GM19372 (cell line): ENCODE results near the gene PRDM9.
"Not testable (repeated sequence)": the region's sequence is repeated elsewhere in the genome, so short reads cannot be mapped to it uniquely, and the experiment has no call there.

Experiments used
- ATAC-seq: cut with Tn5 transposase; IDR thresholded peaks from one replicate; pipeline ENCODE4 v1.9.1; 2021; ENCODE audit warnings: mild to moderate bottlenecking, low read depth, moderate library complexity; ENCODE audit not compliant: unreplicated experiment

PRDM9 gene

GRCh38 chr5:23526616-23527015, 19.2 kb downstream of the PRDM9 start:
- ATAC-seq: not testable (repeated sequence)

- not testable (repeated sequence) for ATAC-seq
Measured at GRCh38 chr5:23527216-23527920, 20.0 kb downstream of the PRDM9 start.

DNA sequence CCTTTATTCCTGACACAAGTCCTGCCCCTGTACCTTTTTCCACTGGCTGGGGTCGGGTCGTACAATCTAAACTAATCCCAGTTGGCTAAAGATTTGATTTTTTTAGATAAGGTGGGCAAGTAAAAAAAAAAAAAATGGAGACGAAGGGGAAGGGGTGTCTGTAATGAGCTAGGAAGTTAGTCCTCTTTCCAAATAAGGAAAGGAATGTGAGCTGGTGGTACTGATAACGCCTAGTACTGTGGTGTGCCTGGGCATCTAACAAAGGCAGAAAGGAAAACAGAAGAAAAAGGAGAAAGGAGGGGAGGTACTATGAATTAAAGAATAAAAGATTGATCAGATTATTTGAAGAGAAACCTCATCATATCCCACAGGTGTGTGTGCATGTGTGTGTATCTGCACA, 21.3 kb downstream of the PRDM9 start:
- ATAC-seq: no peak

GRCh38 chr5:23530571-23530970, 23.2 kb downstream of the PRDM9 start:
- ATAC-seq: no peak

DNA sequence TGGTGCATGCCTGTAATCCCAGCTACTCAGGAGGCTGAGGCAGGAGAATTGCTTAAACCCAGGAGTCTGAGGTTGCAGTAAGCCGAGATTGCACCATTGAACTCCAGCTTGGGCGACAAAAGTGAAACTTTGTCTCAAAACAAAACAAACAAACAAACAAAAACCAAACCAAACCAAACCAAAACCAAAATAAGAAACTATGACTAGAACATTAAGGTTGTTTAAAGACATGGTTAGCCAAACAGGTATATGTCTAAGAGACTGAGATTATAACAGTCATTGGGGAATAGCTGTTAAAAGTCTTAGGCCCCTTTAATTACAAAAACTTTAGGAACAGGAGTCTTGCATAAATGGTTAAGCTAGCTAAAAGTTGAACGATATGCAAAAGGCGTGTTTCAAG, 63.6 kb downstream of the PRDM9 start:
- no peak for ATAC-seq
